ENCODE data around the gene TRPM5. TPM values are rescaled to one million over a fixed set of nuclear protein-coding genes. Genes with fewer than 3 reads are reported as not detected.

The TRPM5 gene
- total and polyA plus RNA-seq, 2 of the 4 experiments (the other 2 are of a cell fraction): not detected

DNA sequence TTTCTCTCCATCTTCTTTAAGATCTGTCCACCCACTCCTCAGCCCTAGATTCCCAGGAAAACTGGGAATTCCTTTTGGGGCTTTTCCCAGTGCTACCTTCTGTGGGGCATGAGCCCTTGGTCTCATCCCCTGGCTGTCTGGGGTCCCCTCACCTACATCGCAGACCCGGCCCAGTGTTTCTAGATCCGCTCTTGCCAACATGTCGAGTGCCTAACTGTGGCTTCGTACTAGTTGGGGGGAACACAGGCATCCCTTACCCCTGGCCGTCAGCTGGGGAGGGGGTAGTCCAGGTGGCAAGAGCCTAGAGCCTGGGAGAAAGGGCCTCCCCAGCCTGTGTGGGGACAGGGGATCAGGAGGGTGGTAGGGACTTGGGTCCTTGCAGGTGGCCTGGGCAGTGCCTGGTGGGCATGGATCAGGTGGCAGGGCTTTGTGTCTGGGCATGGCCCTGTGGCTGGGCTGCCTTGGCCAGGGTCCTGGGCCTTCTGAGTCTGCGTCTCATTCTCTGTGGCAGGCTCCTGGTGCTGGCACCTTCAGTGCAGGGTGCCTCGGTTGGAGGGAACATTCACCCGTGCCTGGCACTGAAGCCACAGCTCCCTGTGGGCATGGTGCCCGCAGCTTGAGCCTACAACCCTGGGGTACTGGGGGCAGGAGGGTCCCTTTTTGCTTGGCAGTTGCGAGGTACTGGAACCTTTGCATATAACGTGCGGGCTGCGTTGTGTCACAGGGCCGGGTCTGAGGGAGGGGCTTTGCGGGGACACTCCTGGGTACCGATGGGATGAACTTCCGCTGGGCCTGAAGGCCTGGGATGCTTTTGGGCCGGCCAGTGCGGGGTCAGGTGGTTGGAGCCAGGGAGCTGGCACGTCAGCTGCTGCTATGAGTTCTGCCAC is 4.6 kb upstream of the TRPM5 start:
- Histone ChIP-seq H3K23ac (ENCODE audit: low read depth, low read length) (no peak overlapping the region), H3K79me1 (ENCODE audit: low read depth in 1 of 2, low read length in 2 of 2) (no peaks in the 10 kb centered on the region), H4K91ac (ENCODE audit: insufficient read depth, low read depth, low read length) (no peak overlapping the region), H3K4me3 (ENCODE audit: insufficient read depth, low read depth, low read length) (no peak overlapping the region), H3K9me3 (ENCODE audit: control insufficient read depth, insufficient read depth, low read length) (no peaks in the 10 kb centered on the region; the same call in 1 of the 2 replicates), H2BK20ac (ENCODE audit: low read depth, low read length) (no peak overlapping the region), H3K27ac (ENCODE audit: insufficient read depth, low read length) (no peak overlapping the region), H2BK120ac (ENCODE audit: low read depth, low read length) (no peak overlapping the region), H3K18ac (ENCODE audit: low read depth, low read length) (no peak overlapping the region), H2AK5ac (ENCODE audit: low read depth, low read length) (no peak overlapping the region), H4K8ac (ENCODE audit: low read depth in 2 of 2, low read length in 2 of 2) (no peak overlapping the region), H3K4ac (ENCODE audit: low read depth, low read length) (no peak overlapping the region), H4K20me1 (ENCODE audit: insufficient read depth, low read length) (no peaks in the 10 kb centered on the region), H4K5ac (ENCODE audit: low read depth, low read length) (no peak overlapping the region), H3K36me3 (ENCODE audit: control insufficient read depth, insufficient read depth, low read length) (no peaks in the 10 kb centered on the region), H2BK5ac (ENCODE audit: low read depth, low read length, poor library complexity, severe bottlenecking) (no peak overlapping the region), H3K14ac (replicated peaks; ENCODE audit: low read depth, low read length) (no peak overlapping the region), H3K4me2 (ENCODE audit: low read depth, low read length) (no peak overlapping the region), H2BK15ac (ENCODE audit: low read depth, low read length) (no peak overlapping the region), H2AK9ac (replicated peaks; ENCODE audit: low read depth, low read length, poor library complexity) (no peak overlapping the region), H3K27me3 (ENCODE audit: control insufficient read depth, insufficient read depth, low read length) (peaks cover 60% of the 10 kb centered on the region), H3K4me1 (ENCODE audit: control insufficient read depth, insufficient read depth, low read length) (no peaks in the 10 kb centered on the region), H2AFZ (replicated peaks; ENCODE audit: low read length, poor library complexity) (no peak overlapping the region), H3K9me1 (ENCODE audit: insufficient read depth, low read length) (no peaks in the 10 kb centered on the region), H3K9ac (ENCODE audit: low read depth, low read length) (no peak overlapping the region), H3K56ac (ENCODE audit: extremely low read depth, insufficient read depth, low read length) (no peak overlapping the region)
- no TSS peak for BruUV-seq (replicated peaks)
- WGBS, 2 experiments (ENCODE audit: extremely low coverage in 2 of 2, insufficient read length in 1 of 2): no CpG with 5 or more reads among the region's 21 CpGs
- dilution Hi-C loops (cut with HindIII; ENCODE audit: low sequenced_read_pairs, unreplicated experiment) (no loop called here), intact Hi-C loops (cut with micrococcal nuclease) (no loop called here), in situ Hi-C loops (cut with MboI; ENCODE audit: low sequenced_read_pairs) (no loop called here)
- ATAC-seq (ENCODE audit: low read depth) (no peak), DNase-seq (no peak)
- CTCF ChIA-PET: no interaction called here
- POLR2A ChIA-PET (ENCODE audit: unreplicated experiment): no interaction called here
- TF ChIP-seq RCOR1 (IDR thresholded peaks at IDR 0.05; ENCODE audit: insufficient replicate concordance, low read length): no peak
- TF ChIP-seq SMC3 (IDR thresholded peaks at IDR 0.05; ENCODE audit: low read depth, low read length): no peak
- no peak for TF ChIP-seq NFE2L2 (IDR thresholded peaks at IDR 0.05; ENCODE audit: low read depth, low read length)
- no peak for TF ChIP-seq MAFK (IDR thresholded peaks at IDR 0.05; ENCODE audit: low read depth, low read length)
